HG03457 (cell line): Measurements from ENCODE around the gene WIZ.

Experiments used
- ATAC-seq: cut with Tn5 transposase; IDR thresholded peaks from one replicate; pipeline ENCODE4 v1.9.1; 2021; ENCODE audit warnings: moderate number of reproducible peaks; ENCODE audit not compliant: unreplicated experiment

Gene WIZ

DNA sequence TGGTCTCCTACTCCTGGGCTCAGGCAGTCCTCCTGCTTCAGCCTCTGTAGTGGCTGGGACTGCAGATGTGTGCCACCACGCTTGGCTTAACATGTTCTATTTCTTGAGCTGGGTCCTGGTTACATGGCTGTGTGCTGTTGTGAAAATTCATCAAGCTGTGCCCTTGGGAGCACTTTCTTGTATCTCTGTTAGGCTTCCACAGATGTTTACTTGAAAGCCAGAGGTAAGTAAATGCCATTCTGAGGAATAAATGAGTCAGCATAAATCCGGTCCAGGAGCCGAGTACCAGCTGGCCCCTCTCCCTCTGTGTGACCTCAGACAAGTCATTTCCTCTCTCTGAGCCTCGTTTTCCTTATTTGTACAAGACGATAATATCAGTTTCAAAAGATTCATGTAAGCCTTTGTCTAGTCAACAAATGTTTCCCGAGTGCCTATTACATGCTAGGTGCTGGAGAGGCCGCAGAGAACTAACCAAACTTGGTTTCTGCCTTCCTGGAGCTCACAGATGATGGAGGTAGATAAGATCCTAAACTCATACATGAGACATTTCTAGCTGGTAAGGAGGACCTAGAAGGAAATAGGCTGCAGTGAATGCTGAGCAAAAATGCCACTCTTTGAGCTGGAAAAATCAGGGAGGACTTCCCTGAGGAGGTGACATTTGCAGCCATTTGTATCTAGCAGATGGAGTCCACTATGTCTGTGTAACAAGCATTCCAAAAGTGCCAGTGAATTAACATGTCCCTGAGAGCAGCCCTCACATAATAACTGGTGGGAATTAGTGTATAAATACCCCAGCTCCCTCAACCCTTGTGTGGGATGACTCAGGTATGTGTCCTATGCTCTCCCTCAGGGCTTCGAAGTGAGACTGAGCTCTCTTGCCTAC, 17.3 kb upstream of the WIZ start:
- no peak for ATAC-seq

DNA sequence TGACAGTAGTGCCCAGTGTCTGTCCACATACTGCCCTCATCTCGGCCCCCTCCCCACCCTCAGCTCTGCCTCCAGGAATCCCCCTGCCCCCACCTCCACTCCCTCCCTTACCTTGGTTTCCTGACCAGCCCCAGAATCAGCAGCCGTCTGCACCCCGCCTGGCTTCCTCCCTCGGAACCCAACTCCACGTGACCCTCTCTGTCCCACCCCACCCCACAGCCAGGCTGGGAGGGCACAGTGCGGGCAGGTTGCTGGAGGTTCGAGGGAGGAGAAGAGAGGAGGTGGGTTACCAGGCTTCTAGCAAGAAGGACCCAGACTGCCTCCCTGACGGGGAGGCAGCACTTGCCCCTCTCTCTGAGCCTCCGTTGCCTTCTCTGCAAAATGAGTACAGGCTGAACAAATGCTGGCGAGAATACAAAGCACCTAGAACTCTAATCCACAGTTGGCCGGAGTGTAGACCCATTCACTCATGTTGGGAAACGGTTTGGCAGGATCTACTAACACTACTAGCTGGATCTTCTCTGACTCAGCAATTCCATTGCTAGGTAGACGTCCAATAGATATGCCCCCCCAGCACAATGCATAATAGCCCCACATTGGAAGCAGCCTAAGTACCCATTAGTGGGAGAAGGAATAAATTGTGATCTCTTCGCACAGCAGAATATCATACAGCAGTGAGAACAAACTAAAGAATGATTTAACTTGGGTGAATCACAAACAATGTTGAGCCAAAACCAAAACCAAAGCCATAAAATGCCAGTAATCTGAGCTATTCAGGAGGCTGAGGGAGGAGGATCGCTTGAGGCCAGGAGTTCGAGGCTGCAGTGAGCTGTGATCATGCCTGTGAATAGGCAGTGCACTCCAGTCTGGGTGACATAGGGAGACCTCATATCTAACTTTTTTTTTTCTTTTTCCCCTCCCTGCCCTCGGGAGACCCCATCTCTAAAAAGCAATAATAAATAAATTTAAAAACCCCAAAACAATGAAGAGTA, 14.9 kb upstream of the WIZ start, which contains the start of gene RASAL3:
TSS of gene RASAL3 (minus strand) at position 151 of the 992 bp plus-strand sequence. CDS start 186 bp downstream, outside the sequence.
- no peak for ATAC-seq

DNA sequence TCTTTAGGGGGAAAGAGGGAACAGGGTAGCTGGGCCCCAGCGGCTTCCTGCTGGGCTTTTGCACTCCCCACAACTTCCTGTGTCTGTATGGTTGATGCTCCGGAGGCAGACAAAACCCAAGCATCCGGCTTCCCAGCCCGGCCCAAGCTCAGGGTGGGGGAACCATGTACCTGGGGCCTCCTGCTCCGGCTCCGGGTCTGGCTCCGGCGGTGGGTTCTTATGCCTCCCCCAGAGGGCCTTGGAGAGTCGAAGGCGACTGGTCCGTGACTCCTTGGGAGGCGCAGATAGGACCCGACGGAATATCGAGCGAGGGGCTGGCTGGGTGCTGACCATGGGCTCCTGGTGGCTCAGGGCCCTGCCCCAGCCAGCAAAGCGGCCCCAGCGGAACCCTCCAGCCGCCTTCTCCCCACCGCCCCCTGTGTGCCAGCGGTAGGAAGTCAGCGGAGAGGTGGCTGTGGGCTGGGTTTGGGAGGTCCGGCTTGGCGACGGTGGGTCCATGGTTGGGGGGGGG, 14.2 kb upstream of the WIZ start:
- no peak for ATAC-seq

DNA sequence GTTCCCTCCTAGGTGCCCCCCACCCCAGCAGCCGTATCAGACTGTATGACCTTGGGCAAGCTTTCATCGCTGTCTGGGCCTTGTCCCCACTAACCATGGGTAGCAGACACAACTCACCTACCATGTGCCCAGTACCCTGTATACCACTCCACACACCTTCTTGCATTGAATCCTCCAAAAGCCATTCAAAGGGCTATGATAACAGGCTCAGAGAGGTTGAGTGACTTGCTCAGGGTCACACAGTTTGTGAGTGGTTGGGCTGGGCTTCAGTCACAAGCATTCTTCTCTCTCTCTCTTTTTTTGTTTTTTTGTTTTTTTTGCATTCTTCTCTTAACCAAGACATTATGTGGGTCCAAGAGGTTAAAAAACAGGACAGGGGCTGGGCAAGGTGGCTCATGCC, 11.9 kb upstream of the WIZ start:
- ATAC-seq = no peak

DNA sequence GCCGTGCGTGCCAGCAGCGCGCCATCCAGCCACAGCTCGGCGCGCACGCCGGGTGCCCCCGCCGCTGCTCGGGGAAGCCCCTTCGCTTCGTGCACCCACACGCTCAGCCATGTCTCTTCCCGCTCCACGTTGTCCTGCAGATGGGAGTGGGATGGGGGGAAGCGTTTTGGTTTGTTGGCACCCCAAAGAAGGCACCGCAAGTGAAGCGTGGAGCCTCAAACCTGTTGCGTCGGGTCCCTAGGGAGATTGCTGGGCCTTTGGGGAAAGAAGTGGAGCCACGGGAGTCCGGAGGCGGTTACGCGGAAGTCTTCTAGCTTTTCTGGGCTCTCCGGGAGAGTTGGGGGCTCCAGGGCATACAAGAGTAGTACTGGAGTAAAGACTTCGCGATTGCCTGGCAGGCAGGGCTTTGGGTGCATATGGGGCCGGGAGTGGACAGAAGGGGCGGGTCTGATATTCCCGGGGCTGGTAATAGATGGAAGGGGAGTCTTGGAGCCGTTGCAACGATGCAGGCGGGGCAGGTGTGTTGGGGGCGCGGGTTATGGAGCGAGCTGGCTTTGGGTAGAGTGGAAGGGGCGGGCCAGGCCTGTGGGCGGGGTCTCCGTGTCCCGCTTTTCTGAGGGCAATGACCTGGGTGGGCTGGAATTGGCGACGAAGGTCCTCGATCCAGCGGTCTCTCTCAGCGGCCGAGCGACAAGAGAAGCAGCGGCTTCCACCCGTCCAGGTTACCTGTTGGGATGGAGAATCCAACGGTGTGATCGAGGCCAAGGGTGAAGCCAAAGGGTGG, 8.1 kb upstream of the WIZ start:
- no peak for ATAC-seq

DNA sequence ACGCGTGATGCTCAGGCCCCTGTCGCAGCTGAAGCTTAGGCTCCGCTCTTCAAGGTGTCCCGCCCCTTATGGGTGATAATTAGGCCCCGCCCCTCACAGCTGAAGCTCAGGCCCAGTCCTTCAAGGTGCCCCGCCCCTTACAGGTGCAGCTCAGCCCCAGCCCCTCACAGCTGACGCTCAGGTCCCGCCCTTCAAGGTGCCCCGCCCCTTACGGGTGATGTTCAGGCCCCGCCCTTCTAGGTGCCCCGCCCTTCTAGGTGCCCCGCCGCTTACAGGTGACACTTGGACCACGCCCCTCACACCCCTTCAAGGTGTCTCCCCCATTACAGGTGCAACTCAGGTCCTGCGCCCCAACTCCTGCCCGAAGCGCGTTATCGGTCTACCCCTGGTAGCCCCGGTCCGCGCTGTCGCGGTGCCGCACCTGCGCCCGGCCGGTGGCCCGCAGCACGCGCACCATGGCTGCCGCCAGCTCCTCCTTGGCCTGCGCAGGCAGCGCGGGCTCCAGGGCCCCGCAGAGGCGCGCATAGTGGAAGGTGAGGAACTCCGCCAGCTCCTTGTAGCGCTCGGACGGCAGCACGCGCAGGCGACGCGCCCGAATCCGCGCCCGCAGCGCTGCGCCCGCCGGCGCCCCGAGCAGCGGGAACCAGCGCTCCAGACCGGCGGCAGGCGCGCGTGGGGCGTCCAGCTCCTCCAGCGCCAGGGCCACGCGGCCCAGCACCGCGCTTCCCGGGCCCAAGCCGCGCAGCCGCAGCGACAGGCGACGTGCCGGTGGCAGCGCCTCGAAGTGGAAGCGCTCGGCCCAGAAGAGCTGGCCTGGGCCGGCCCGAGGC, 7.3 kb upstream of the WIZ start:
- no peak for ATAC-seq

DNA sequence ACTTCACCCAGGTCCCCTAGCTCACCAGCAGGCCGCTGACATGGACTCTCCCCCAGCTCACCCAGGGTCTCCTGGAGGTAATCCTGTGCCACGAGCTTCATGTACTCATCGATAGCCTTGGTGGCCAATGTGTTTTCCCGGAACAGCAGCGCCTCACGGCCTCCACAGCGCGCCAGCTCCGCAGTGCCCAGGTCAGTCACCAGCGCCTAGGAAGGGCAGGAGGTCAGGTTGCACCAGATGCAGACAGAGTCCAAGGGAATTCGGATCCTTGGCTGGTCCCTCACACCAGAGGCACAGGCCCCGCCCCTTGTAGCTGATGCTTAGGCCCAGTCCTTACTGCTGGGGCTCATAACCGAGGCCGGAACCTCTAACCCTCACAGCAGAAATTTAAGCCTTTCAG, 6.7 kb upstream of the WIZ start:
- no peak for ATAC-seq

DNA sequence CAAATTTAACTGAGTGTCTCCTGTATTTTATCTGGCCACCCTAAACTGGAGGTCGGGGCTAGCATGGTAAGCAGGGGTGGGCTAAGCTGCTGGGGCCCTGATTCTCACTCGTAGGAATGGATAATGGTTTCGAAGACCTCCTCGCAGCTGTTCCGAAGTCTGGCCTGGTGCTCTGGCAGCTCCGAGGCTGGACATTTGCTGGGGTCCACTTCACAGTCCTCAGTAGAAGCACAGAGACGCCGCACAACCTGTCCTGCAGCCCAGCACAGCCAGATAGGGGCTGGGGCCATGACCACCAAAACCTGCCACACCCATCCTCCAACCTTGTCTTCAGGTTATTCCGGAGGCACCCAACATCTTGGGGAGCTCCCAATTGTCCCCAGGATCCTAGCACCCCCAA, 6.2 kb upstream of the WIZ start:
- no peak for ATAC-seq

DNA sequence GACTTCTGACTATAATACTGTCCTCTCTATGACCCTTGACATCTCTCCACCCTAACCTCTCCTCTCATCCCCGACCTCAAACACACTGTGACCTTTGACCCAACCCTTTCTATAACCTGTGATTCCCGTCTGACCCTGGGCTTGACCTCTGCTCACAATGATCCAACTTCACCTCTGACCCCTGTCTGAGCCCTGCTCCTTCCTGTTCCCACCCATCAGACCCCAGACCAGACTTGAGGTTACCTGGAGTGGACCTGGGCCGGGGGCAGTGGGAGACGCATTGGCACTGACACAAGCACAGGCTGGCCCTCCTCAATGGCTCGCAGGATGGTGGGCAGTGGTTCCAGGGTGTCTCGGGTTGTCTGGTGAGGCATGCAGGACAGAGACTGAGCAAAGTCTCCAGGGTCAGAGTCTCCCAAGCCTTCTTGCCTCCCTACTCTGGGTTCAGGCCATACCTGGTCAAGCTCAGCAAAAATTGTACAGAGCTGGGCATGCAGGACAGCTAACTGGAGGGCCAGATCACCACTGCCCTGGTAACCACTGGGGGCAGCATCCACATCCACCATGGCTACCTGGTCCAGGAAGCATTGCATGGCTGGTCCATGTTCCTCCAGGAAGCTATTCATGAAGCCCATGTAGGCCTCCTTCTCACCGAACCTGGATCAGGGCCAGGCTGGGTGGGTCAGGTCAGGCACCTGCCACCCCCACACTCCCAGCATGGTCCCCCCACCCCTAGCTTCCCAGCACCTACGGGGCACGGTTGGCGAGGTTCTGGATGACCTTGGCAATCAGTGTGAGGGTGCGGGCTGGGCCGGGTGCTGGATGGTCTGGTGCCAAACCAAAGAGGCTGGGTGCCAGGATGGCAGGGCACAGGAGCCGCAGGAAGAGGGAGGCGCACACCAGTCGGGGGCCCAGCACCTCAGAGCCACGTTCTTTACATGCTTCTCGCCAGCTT, 4.4 kb upstream of the WIZ start:
- no peak for ATAC-seq

DNA sequence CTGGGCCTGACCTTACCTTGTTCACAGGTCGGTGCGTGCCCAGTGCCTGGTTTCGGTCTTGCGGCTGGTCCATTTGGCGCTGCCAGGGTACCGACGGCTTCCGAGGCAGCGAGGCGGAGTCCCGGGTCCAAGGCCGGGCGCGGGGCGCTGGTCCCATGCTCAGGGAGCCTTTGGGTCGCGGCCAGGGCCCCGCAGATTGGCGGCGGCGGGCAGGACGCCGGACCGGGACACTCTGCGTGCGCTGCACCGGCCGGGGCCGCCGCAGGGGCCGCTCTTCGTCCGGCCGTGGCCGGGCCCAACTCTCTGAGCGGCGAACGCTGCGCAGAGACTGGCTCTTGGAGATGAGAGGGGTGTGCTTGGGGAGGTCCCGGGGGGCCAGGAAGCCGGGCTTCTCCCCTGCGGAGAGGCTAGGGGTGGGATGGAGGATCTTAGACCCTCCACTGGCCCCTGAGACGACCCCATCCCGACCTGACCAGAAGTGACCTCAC, 3.4 kb upstream of the WIZ start:
- no peak for ATAC-seq

DNA sequence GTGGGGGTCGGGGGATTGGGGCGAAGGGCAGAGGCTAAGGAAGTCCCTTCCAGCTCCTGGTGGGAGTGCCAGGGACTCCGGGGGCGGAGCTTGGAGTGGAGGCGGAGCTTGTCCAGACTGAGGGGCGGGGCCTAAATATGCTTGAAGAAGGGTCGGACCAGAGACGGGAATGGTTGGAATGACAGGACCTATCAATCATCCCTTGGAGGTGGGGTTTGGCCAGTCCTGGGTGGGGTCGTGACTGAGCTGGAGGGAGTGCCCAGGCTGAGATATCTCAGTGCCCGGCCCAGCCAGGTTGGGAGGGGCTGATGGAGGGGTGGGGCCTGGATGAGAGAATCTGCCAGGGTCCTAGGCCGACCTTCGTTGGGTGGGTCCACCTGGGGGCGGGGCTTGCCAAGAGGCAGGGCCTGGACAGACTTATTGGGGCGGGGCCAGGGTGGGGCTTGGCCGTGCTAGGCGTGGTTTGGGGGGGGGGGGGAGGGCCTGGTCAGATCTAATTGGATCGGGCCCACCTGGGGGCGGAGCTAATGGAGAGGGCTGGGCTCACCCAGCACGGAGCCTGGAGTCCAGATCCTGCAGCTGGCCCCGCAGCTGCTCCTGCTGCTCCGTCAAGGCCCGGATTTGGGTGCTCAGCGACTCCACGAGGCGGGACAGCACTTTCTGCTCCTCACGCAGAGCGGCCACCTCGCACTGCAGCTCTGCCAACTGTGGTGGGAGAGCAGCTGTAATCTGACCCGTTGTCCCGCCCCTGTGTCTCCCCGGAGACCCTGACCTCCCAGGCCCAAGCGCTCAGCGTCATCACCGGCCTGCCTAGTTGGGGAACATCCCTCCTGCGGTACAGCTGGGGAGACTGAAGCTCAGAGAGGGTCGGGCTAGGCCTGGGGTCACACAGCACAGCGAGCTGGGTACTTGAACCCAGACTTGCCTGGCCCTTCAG, 2.6 kb upstream of the WIZ start:
- no peak for ATAC-seq

DNA sequence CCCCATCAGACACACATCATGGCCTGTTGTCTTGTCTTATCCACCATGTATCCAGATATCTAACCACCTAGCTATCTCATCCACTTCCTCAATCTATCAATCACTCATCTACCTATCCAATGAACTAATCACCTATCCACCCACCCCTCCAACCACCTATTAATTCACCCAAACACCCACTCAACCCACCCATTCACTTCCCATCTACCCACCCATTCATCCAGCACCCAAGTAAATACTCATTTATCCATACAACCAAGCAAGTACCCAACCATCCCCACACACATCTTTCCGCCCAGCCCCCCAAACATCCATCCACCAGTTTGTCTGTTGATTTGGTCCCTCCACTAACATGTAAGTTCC, 753 bp upstream of the WIZ start:
- no peak for ATAC-seq

DNA sequence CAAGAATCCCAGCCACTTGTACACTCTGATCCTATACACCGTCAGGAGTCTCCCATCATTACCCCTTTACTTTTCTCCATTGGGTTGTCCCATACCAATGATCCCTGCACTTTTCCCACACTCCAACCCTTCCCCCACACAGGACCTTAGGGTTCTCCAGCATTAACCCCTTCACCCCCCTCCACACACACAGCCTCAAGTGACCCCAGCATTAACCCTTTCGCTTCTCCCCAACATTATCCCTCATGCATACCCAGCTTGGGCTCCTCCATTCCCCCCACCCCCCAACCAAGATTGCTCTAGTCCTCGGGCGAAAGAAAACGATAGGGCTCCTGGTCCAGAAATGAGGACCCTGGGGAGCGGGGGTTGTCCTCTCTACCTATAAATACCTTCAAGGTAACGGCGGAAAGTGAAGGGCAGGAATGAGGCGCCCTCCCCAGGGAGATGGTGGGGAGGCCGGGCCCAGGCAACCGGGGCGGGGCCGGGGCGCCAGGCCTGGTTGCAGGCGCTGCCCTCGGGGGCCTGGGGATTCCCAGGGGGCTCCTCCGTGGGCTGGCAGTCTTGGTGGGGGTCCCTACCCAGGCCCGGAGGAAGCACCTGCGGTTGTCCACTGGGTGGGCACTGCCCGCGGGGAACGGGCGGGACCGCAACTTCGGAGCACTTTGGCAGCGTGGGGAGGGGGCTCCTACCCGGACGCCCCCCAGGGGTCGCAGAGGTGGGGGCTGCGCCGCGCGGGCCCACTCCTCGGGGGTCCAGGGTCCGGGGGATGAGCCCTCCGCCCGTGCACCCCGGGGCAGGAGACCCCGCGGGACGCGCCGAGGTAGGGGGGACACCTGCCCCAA, 757 bp downstream of the WIZ start:
- no peak for ATAC-seq

DNA sequence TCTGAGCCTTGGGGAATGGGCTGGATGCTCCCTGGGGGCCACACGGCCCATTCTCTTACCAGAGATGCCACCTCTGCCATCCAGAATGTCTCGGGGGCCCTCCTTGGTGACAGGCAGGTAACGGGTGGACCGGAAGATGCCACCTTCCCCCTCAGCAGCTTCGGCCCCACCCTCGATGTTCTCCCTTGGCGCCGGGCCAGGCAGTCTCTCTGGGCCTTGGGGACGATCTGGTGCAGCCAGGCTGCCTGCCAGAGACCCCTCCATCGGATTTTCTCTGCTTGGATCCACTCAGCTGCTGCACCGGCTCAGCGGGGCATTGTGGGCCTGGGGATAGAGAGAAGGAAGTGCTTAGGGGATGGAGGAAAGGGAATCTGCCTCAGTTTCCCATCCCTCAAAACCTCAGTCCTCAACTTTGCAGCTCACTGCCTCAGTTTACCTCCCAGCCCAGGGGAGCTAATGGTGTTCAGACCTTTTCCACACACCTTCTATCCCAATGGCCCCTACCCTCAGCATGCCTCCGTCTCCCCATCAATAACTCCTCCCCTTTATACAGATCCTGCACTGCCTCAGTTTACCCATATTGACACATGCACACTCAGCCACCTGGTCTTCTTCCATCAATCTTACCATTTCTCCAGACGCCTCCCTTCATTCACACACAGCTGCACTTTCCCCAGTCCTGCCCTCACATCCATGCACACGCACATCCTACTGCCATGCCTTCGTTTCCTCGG, 1.5 kb downstream of the WIZ start:
- ATAC-seq = no peak

DNA sequence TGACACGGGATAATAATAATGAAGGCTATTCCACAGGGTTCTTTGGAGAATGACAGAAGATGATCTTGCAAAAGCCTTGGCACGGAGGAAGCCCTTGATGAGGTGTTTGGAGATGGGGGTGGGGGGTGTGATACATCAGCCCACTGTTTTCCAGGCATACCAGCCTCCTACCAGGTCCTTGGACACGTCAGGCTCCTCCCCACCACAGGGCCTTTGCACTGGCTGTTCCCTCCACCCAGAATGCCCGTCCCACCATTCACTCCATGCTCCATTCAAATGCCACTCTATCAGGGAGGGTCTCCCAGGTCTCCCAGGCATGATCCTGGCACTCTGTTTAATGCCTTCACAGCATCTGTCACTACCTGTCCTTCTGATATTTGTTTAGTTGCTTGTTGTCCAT, 2.7 kb downstream of the WIZ start:
- ATAC-seq = no peak

DNA sequence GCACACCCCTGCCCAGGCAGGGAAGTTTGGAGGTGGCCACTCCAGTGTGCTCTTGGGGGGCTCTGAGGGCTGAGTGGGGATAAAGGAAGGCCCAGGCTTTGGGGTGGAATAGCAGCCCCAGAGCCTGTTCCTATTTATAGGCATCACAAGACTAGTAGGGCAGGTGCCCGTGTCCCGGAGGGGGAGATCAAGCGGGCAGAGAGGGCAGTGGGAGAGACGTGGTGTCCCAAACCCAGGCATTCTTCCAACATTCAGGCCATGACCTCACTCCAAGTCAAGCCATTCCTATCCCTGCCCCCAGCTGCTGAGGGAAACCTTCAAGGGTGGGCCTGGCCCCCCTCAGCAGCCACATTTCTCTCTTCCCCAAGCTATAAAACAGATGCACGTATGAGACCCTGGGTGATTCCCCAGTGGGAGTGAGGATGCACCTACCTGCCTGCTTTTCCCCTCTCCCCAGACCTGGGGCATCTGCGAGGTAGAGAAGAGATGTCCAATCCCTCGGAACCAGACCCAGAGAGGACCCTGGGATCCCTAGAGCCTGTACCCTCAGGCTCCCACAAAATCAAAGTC, 3.9 kb downstream of the WIZ start:
- no peak for ATAC-seq
